GM23338 (cell line): ENCODE data around the gene ERMARD. TPM values are rescaled to one million over a fixed set of nuclear protein-coding genes. Genes with fewer than 3 reads are reported as not detected.
A peak's percentile ranks its signal among the peaks of the same experiment; 100 is the strongest.

Source experiments
- ATAC-seq: fragments of 200-7000 bp; cut with Tn5 transposase; 3 replicates; pipeline ENCODE4 v1.9.1; 2020
- DNase-seq: peaks from one replicate; pipeline ENCODE4 v3.0.0-alpha.2; 2015; ENCODE audit warnings: low spot score
- H2AFZ ChIP-seq: fragments of 200-600 bp; sonication (generic); 2 replicates; pipeline ENCODE4 v1.8.0; 2016; ENCODE audit warnings: antibody characterized with exemption, mild to moderate bottlenecking, moderate library complexity
- H3F3A ChIP-seq: fragments of 200-600 bp; sonication (generic); replicated peaks from 2 replicates; pipeline ENCODE4 v1.8.0; 2017; ENCODE audit warnings: antibody characterized with exemption, mixed run types, low read depth
- H3K27ac ChIP-seq: fragments of 200-600 bp; sonication (generic); 2 replicates; pipeline ENCODE4 v1.6.1; 2016; ENCODE audit warnings: low read depth
- H3K27me3 ChIP-seq: fragments of 200-600 bp; sonication (generic); 2 replicates; pipeline ENCODE4 v1.8.0; 2016; ENCODE audit warnings: mild to moderate bottlenecking, mixed run types, moderate library complexity; ENCODE audit not compliant: insufficient read depth
- H3K36me3 ChIP-seq: fragments of 200-600 bp; sonication (generic); 2 replicates; pipeline ENCODE4 v1.8.0; 2016; ENCODE audit warnings: mild to moderate bottlenecking; ENCODE audit not compliant: insufficient read depth
- H3K4me1 ChIP-seq: fragments of 200-600 bp; sonication (generic); 2 replicates; pipeline ENCODE4 v1.8.0; 2016; ENCODE audit warnings: mild to moderate bottlenecking, moderate library complexity; ENCODE audit not compliant: insufficient read depth
- H3K4me2 ChIP-seq: fragments of 200-600 bp; sonication (generic); 2 replicates; pipeline ENCODE4 v1.7.1; 2017; ENCODE audit warnings: mixed run types
- H3K4me3 ChIP-seq: fragments of 200-600 bp; sonication (generic); 2 replicates; pipeline ENCODE4 v1.6.1; 2016; ENCODE audit warnings: mixed run types
- H3K79me2 ChIP-seq: fragments of 200-600 bp; sonication (generic); replicated peaks from 2 replicates; pipeline ENCODE4 v1.8.0; 2017; ENCODE audit warnings: mild to moderate bottlenecking; ENCODE audit not compliant: insufficient read depth
- H3K9me2 ChIP-seq: fragments of 200-600 bp; sonication (generic); 2 replicates; pipeline ENCODE4 v1.8.0; 2017; ENCODE audit not compliant: insufficient read depth
- H4K20me1 ChIP-seq: fragments of 200-600 bp; sonication (generic); replicated peaks from 2 replicates; pipeline ENCODE4 v1.8.0; 2017; ENCODE audit warnings: mild to moderate bottlenecking; ENCODE audit not compliant: insufficient read depth
- H3K27ac Mint-ChIP-seq: 2 replicates; pipeline ENCODE4 v1.8.0; 2020; ENCODE audit warnings: inconsistent platforms, mild to moderate bottlenecking, moderate library complexity, mixed read lengths
- H3K27me3 Mint-ChIP-seq: 3 replicates; pipeline ENCODE4 v1.8.0; 2022; ENCODE audit warnings: low read depth, mild to moderate bottlenecking, moderate library complexity, mixed read lengths, inconsistent platforms; ENCODE audit not compliant: insufficient read depth, poor library complexity
- H3K36me3 Mint-ChIP-seq: 3 replicates; pipeline ENCODE4 v1.8.0; 2021; ENCODE audit warnings: low read depth, mild to moderate bottlenecking, inconsistent platforms, moderate library complexity, mixed read lengths
- H3K4me1 Mint-ChIP-seq: 3 replicates; pipeline ENCODE4 v1.8.0; 2020; ENCODE audit warnings: mild to moderate bottlenecking, inconsistent platforms, mixed read lengths
- H3K4me3 Mint-ChIP-seq: 3 replicates; pipeline ENCODE4 v1.8.0; 2021; ENCODE audit warnings: moderate library complexity, mild to moderate bottlenecking, inconsistent platforms, mixed read lengths
- H3K9me3 Mint-ChIP-seq: 3 replicates; pipeline ENCODE4 v1.8.0; 2020; ENCODE audit warnings: moderate library complexity, mild to moderate bottlenecking, inconsistent platforms, mixed read lengths
- CTCF ChIP-seq, 2 experiments: fragments of 200-600 bp in 1 of 2; sonication (generic) in 1 of 2; conservative IDR thresholded peaks; 2 replicates each; pipeline versions ENCODE4 v1.5.1 to v1.6.1; 2016 to 2017; ENCODE audit warnings: antibody characterized with exemption in 2 of 2, low read depth in 2 of 2, mild to moderate bottlenecking in 2 of 2, moderate library complexity in 1 of 2
- NANOG ChIP-seq: IDR thresholded peaks from 2 replicates; pipeline ENCODE4 v1.6.1; 2016; ENCODE audit warnings: antibody characterized with exemption, borderline replicate concordance
- POLR2AphosphoS5 ChIP-seq: IDR thresholded peaks from 2 replicates; pipeline ENCODE4 v1.6.1; 2016; ENCODE audit warnings: antibody characterized with exemption, low read depth
- polyA plus RNA-seq: library from polyadenylated mRNA; unstranded; fragments of >200 nt; fragmentation: Nextera tagmentation; extraction: Ambion mirVana; gene quantifications from 2 replicates; pipeline ENCODE4 v1.2.1, GENCODE V29; 2016
- total RNA-seq: library from RNA; depleted of rRNA; stranded (reverse); fragments of >200 nt; shearing (Covaris generic); gene quantifications from 2 replicates; pipeline ENCODE4 v1.2.3, GENCODE V29; 2014
- TF ChIP-seq, protein P1 (sequence below): IDR thresholded peaks from one replicate; pipeline ENCODE4 v1.6.1; 2018; ENCODE audit warnings: antibody characterized with exemption; ENCODE audit not compliant: unreplicated experiment

Gene ERMARD
- total and polyA plus RNA-seq, 2 experiments from 2014 or later, result 7.6 to 8.6 TPM

GRCh38 chr6:169826697-169827096 lies 75.3 kb downstream of the ERMARD start (continued):
- TF ChIP-seq, protein P1, sequence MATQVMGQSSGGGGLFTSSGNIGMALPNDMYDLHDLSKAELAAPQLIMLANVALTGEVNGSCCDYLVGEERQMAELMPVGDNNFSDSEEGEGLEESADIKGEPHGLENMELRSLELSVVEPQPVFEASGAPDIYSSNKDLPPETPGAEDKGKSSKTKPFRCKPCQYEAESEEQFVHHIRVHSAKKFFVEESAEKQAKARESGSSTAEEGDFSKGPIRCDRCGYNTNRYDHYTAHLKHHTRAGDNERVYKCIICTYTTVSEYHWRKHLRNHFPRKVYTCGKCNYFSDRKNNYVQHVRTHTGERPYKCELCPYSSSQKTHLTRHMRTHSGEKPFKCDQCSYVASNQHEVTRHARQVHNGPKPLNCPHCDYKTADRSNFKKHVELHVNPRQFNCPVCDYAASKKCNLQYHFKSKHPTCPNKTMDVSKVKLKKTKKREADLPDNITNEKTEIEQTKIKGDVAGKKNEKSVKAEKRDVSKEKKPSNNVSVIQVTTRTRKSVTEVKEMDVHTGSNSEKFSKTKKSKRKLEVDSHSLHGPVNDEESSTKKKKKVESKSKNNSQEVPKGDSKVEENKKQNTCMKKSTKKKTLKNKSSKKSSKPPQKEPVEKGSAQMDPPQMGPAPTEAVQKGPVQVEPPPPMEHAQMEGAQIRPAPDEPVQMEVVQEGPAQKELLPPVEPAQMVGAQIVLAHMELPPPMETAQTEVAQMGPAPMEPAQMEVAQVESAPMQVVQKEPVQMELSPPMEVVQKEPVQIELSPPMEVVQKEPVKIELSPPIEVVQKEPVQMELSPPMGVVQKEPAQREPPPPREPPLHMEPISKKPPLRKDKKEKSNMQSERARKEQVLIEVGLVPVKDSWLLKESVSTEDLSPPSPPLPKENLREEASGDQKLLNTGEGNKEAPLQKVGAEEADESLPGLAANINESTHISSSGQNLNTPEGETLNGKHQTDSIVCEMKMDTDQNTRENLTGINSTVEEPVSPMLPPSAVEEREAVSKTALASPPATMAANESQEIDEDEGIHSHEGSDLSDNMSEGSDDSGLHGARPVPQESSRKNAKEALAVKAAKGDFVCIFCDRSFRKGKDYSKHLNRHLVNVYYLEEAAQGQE, result no peak
- no peak for TF ChIP-seq CTCF (conservative IDR thresholded peaks at IDR 0.05; ENCODE audit: low read depth in 2 of 2)

GRCh38 chr6:169827290-169827717 lies 75.9 kb downstream of the ERMARD start:
- Histone ChIP-seq H3K4me1 (0 out of 2 replicates have a peak, but pooled peaks cover 1% of the 10 kb centered on the region), H4K20me1 (no peaks in the 10 kb centered on the region), H3K36me3 (no peaks in the 10 kb centered on the region), H2AFZ (peak overlapping the region; percentile 81; the same call in 1 of the 2 replicates), H3K27ac (no peak overlapping the region), H3K27me3 (no peaks in the 10 kb centered on the region), H3K4me2 (no peak overlapping the region), H3K9me2 (peaks cover 6% of the 10 kb centered on the region; the same call in 1 of the 2 replicates), H3F3A (no peaks in the 10 kb centered on the region), H3K4me3 (no peak overlapping the region), H3K79me2 (no peaks in the 10 kb centered on the region)
- Mint-ChIP-seq H3K36me3 (peaks cover 25% of the 10 kb centered on the region), H3K4me3 (no peak overlapping the region), H3K9me3 (peaks cover 31% of the 10 kb centered on the region), H3K27ac (no peak overlapping the region), H3K27me3 (peaks cover 19% of the 10 kb centered on the region), H3K4me1 (peaks cover 17% of the 10 kb centered on the region)
- ATAC-seq (peak; percentile 45), DNase-seq (peak; percentile 40)
- peak; percentile 32; the same call in 1 of the 2 replicates for TF ChIP-seq NANOG
- TF ChIP-seq POLR2AphosphoS5, result no peak

DNA sequence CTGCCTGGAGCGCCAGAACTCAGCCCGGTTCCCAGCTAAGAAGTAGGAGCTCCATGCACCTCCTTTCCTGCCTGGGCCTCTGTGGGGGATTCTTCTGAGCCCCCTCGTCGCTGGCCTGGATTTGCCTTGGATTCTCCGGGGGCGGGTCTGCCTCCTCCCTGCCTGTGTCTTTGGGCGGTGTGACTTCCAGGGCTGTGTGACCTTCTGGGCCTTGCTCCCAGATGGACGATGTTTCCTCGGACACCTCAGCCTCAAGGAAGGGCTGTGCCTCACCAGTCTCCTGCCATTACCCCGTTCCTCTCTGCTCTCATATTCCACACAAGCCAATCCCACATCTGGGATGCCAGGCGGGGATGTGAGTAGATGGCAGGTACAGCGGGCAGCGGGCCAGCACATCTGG lies 76.8 kb downstream of the ERMARD start:
- no peaks in the 10 kb centered on the region for H3F3A ChIP-seq
- no peaks in the 10 kb centered on the region for H3K36me3 ChIP-seq
- no peaks in the 10 kb centered on the region for H3K79me2 ChIP-seq
- H3K27ac Mint-ChIP-seq, result peak overlapping the region; percentile 55; the same call in 1 of the 2 replicates
- H3K4me1 ChIP-seq, result 0 out of 2 replicates have a peak, but pooled peaks cover 6% of the 10 kb centered on the region
- peaks cover 24% of the 10 kb centered on the region for H3K4me1 Mint-ChIP-seq
- no peak overlapping the region for H3K4me3 ChIP-seq
- no peaks in the 10 kb centered on the region for H4K20me1 ChIP-seq
- DNase-seq (no peak), ATAC-seq (no peak)
- no peaks in the 10 kb centered on the region for H3K9me2 ChIP-seq
- no peak overlapping the region for H3K4me3 Mint-ChIP-seq
- no peak overlapping the region for H3K4me2 ChIP-seq
- peaks cover 25% of the 10 kb centered on the region for H3K36me3 Mint-ChIP-seq
- TF ChIP-seq, protein P1, result no peak
- H3K27me3 ChIP-seq, result no peaks in the 10 kb centered on the region
- peak overlapping the region; percentile 81; the same call in 1 of the 2 replicates for H2AFZ ChIP-seq
- peaks cover 19% of the 10 kb centered on the region for H3K27me3 Mint-ChIP-seq
- H3K9me3 Mint-ChIP-seq, result peaks cover 31% of the 10 kb centered on the region
- no peak overlapping the region for H3K27ac ChIP-seq
